KMS-11 (cell line): ENCODE results near the gene FAM193A.

Source experiments
- H2AFZ ChIP-seq: fragments of 200-600 bp; sonication (generic); 2 replicates; pipeline ENCODE4 v1.6.1; 2016; ENCODE audit warnings: antibody characterized with exemption, mixed run types, low read depth
- H3K27ac ChIP-seq: fragments of 200-600 bp; sonication (generic); 2 replicates; pipeline ENCODE4 v1.6.1; 2016; ENCODE audit warnings: mild to moderate bottlenecking, mixed run types
- H3K27me3 ChIP-seq: fragments of 200-600 bp; sonication (generic); 2 replicates; pipeline ENCODE4 v1.6.1; 2017; ENCODE audit warnings: mild to moderate bottlenecking, low read depth, mixed run types, moderate library complexity; ENCODE audit not compliant: insufficient read depth
- H3K36me3 ChIP-seq: fragments of 200-600 bp; sonication (generic); 2 replicates; pipeline ENCODE4 v1.6.1; 2017; ENCODE audit warnings: mild to moderate bottlenecking, mixed run types; ENCODE audit not compliant: insufficient read depth
- H3K4me1 ChIP-seq: fragments of 200-600 bp; sonication (generic); 2 replicates; pipeline ENCODE4 v1.6.1; 2016; ENCODE audit warnings: mild to moderate bottlenecking, low read depth, mixed run types; ENCODE audit not compliant: poor library complexity, severe bottlenecking
- H3K4me2 ChIP-seq: fragments of 200-600 bp; sonication (generic); 2 replicates; pipeline ENCODE4 v1.7.0; 2016; ENCODE audit warnings: mild to moderate bottlenecking, mixed run types
- H3K4me3 ChIP-seq: fragments of 200-600 bp; sonication (generic); IDR thresholded peaks from 2 replicates; pipeline ENCODE4 v1.6.1; 2017; ENCODE audit warnings: low read depth, low read length, mixed read lengths; ENCODE audit not compliant: insufficient read depth
- H3K79me2 ChIP-seq: fragments of 200-600 bp; sonication (generic); 2 replicates; pipeline ENCODE4 v1.6.1; 2016; ENCODE audit warnings: low read depth, mixed run types; ENCODE audit not compliant: insufficient read depth
- H3K9ac ChIP-seq: fragments of 200-600 bp; sonication (generic); 2 replicates; pipeline ENCODE4 v1.6.1; 2016; ENCODE audit warnings: mild to moderate bottlenecking, mixed run types
- H4K20me1 ChIP-seq: fragments of 200-600 bp; sonication (generic); 2 replicates; pipeline ENCODE4 v1.6.1; 2016; ENCODE audit warnings: mild to moderate bottlenecking, mixed run types; ENCODE audit not compliant: insufficient read depth
- CTCF ChIP-seq: fragments of 200-600 bp; sonication (generic); conservative IDR thresholded peaks from 2 replicates; pipeline ENCODE4 v1.6.1; 2017; ENCODE audit warnings: low read depth, mild to moderate bottlenecking, antibody characterized with exemption, low read length, moderate library complexity, mixed read lengths

The FAM193A gene

GRCh38 chr4:2650276-2650675, 113.8 kb downstream of the FAM193A start:
- no peak for TF ChIP-seq CTCF
- Histone ChIP-seq H2AFZ (no peak overlapping the region), H4K20me1 (no peaks in the 10 kb centered on the region), H3K27me3 (no peaks in the 10 kb centered on the region), H3K27ac (no peak overlapping the region), H3K79me2 (no peaks in the 10 kb centered on the region), H3K9ac (no peak overlapping the region), H3K4me3 (no peak overlapping the region), H3K4me1 (no peaks in the 10 kb centered on the region), H3K4me2 (no peak overlapping the region), H3K36me3 (no peaks in the 10 kb centered on the region)

- H3K27ac ChIP-seq: no peak overlapping the region
- no peak overlapping the region for H2AFZ ChIP-seq
- H3K4me1 ChIP-seq: no peaks in the 10 kb centered on the region
- no peaks in the 10 kb centered on the region for H4K20me1 ChIP-seq
- no peak for TF ChIP-seq CTCF
- no peak overlapping the region for H3K9ac ChIP-seq
- H3K36me3 ChIP-seq: no peaks in the 10 kb centered on the region
- no peaks in the 10 kb centered on the region for H3K79me2 ChIP-seq
- H3K4me3 ChIP-seq: no peak overlapping the region
- H3K4me2 ChIP-seq: no peak overlapping the region
- no peaks in the 10 kb centered on the region for H3K27me3 ChIP-seq
Observed at GRCh38 chr4:2651546-2651945, 115.1 kb downstream of the FAM193A start.

GRCh38 chr4:2651998-2652397, 115.6 kb downstream of the FAM193A start:
- no peaks in the 10 kb centered on the region for H4K20me1 ChIP-seq

GRCh38 chr4:2652415-2653160, 116.1 kb downstream of the FAM193A start:
- H3K79me2 ChIP-seq: no peaks in the 10 kb centered on the region
- TF ChIP-seq CTCF: no peak
- H3K9ac ChIP-seq: no peak overlapping the region
- H3K4me1 ChIP-seq: no peaks in the 10 kb centered on the region
- no peak overlapping the region for H3K4me2 ChIP-seq
- no peaks in the 10 kb centered on the region for H3K36me3 ChIP-seq
- no peaks in the 10 kb centered on the region for H4K20me1 ChIP-seq
- H3K27me3 ChIP-seq: no peaks in the 10 kb centered on the region
- no peak overlapping the region for H3K4me3 ChIP-seq
- H2AFZ ChIP-seq: no peak overlapping the region
- no peak overlapping the region for H3K27ac ChIP-seq

More at GRCh38 chr4:2651998-2652397, 115.6 kb downstream of the FAM193A start:
- TF ChIP-seq CTCF: no peak
- no peak overlapping the region for H3K4me2 ChIP-seq
- no peak overlapping the region for H3K4me3 ChIP-seq
- no peaks in the 10 kb centered on the region for H3K79me2 ChIP-seq
- H3K9ac ChIP-seq: no peak overlapping the region
- no peaks in the 10 kb centered on the region for H3K36me3 ChIP-seq
- no peak overlapping the region for H3K27ac ChIP-seq
- no peak overlapping the region for H2AFZ ChIP-seq
- H3K27me3 ChIP-seq: no peaks in the 10 kb centered on the region
- no peaks in the 10 kb centered on the region for H3K4me1 ChIP-seq
